CD4-positive, alpha-beta T cell treated with Interleukin-15 for 1 hour (primary cell): Measurements from ENCODE around the gene KIAA1614.
"Not testable (repeated sequence)": the region's sequence is repeated elsewhere in the genome, so short reads cannot be mapped to it uniquely, and the experiment has no call there.

Experiments used
- DNase-seq: peaks from one replicate; pipeline ENCODE4 v3.0.0-alpha.2; 2020

The KIAA1614 gene

DNA sequence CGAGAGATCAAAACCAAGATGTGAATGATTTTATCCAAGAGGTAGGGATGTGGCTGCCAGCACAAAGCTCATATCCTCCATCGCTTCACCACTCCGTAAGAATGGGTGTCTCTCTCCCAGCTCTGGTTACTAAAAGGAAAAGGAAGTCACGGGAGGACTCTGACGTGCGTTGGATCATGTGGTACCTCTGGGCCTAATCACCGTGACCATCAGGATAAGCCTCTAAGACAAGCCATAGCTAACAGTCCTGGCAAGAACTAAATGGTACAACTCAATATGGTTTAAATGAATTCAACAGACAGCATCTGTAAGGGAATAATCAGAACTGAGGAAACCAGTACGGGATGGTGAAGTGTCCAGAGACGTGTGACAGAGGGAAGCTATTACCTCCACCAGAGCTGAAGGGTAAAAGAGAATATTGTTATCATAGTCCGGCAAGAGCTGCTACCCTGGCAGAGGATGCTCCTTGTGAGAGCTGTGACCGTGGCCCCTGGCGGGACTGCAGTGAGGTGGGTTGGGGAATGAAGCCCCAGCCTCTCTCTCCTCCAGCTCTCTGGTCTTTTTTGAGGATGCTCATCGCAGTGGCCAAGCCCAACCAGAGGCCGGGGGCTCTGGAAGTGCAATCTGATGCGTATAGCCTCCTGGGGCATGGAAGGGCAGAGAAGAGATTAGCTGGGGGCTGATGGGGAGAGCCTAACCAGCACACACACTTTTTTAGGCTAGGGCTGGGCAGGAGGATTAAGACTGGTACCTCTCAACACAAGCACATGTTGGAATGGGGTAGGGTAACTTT is 54.2 kb downstream of the KIAA1614 start:
- no peak for DNase-seq

DNA sequence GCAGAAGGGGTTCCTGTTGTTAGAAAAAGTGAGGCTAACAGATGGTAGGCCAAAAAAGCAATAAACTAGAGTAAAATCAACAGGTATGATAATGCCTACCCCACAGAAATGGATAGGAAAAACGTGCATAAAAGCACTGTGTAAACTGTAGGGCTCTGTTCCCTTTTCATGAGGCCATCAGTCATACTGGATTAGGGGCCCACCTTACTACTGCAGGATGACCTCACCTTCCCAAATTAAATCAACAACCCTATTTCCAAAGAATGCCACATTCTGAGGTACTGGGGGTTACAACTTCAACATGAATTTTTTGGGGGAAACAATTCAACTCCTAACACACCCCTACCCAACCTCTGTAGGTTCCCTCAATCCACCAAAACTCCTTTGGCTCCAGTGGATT is 54.9 kb downstream of the KIAA1614 start:
- no peak for DNase-seq

DNA sequence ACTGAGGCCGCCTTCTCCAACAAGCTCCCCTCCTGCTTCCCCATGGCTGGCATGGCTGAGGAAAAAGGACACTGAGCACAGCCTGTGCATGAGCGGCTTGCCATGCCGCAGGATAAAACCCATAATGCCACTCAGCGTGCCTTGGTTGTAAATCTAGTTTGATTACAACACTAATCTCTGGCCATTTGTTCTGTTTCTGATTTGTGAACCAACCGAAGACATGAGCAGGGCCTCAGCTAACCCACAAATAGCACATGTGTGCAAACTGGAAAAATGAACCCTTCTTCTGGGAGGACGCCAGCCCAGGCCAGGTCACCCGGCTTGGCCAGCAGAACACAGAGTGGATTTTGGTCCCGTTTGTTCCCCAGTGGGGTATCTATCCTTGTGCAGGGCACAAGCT is 56.1 kb downstream of the KIAA1614 start:
- DNase-seq, result not testable (repeated sequence)

DNA sequence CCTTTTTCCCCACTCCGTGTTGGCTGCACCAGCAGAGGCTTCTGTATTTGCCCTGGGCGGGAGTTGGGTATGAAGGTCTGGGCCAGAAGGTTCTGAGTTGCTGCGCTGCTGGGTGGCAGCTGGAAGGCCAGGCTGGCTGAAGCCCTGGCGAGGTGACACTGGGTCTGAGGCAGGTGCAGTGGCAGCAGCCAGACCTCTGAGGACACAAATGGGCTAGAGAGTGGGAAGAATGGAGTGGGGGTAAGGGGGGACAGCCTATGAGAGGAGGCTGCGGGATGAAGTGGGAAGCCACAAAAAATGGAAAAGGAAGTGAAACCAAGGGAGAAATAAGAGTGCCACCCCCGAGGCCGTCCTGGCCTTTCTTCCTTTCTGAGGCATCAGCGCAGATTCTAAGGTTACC is 56.7 kb downstream of the KIAA1614 start:
- DNase-seq, result no peak

DNA sequence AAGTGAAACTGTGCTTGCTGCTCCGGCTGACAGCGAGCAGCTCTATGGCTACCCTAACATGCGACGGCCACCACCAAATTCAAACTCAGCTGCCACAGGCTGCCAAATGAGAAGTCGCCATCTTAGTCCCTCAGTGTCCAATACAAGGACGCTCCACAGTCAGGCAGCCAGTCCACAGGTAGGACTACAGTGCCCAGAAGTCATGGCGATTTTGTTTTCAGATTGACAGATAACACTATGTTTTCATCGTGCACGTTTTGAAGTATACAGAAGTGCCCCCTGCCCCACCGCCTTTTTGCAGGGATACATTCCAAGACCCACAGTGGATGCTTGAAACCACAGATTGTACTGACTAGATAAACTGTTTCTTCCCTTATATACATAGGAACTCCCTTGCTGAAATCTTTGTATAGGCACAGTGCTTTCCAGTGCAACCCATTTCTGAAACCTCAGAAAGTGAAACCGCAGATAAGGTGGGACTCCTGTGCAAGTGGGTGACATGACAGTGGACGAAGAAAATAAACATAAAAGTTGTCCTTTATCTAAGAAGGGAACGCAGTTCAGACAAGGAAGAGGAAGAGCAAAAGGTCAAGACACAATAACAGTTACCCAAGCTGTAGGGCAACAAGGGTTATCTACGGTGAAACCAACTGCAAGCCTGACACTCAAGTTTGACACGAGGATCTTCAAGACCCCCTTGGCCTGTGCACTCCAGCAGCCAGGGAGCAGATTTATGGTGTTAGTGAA is 57.8 kb downstream of the KIAA1614 start:
- DNase-seq, result no peak

DNA sequence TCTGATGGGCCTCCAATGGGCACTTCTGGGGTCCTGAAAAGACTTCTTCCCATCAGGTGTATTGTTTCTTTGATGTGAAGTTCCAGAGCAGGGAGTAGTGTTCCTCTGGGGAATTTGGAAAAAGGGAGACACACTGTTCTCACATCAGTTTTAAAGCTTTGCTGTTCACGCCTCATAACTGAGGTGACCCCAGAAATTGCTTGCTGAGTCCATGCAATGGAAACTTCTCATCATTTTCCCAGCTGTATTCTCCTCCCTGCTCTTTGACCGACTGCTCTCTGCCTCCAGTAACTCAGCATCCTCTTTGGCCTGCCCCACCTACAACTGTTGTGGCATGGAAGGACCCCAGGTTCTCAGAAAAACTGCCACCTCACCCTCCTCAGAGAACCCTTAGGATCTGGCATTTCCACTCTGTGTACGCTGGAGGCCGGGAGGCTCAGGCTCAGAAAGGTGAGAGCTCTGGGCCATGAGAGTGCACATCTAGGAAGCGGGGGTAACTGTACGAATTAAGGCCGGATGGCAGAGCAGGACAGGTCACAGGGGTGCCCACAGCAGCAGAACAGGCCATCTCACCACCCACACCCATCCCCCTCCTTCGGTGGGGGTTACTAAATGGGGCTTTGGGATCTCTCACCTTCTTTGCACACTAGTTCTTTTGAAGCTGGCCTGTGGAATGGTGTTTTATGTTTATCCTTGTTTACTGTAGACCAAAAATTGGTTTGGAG is 58.7 kb downstream of the KIAA1614 start:
- no peak for DNase-seq

DNA sequence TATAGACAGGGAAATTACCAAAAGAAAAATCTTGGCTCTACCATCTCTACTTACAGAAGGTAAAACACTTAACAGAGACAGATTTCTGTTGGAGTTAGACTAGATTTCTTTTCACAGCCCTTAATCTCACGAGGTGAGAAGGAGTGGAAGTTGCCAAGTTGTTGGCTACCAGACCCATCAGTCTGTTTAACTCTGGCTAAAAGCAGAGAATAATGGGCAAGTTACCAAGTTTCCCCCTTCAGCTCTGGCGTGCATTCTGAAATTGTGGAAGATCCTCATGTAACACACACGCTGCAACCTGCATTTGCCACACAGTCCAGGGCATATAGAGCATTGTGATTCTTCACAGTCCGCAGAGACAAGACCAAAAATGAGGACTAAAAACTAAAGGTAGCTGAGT is 60.7 kb downstream of the KIAA1614 start:
- no peak for DNase-seq

DNA sequence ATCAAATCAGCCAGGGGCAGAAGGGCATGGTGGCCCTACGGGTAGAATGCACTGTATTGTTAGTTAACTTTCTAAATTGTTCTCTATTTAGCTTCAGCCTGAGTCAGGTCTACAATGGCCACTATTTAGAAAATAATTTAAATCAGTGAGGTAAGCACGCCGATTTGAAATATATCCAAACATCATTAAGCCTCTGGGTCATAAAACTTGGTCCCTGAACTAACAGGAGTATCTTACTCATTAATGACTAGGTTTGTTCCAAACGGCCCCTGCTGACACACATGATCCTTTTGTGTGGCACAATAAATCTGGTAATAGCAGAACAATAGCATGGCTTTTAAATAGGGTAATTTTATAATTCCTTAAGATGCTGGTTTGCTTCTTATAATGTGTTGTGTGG is 61.5 kb downstream of the KIAA1614 start:
- DNase-seq, result no peak

DNA sequence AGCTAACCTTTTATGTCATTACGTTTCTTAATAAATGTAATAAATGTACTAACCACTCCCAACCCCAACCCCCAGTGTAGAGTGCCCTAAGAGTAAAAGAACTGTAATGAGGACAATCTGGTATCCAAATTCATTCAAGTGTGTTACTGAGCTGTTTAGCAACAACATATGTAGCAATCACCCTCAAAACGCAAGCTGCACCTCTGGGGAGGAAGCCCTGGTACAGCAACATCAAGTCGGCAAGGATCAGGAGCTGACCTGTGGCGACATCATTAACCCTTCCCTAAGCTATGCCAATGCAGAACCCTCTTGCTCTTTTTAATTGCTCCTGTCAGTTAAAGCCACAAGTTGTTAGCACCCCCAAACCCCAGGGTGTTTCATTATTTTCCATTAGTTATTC is 62.9 kb downstream of the KIAA1614 start:
- no peak for DNase-seq

DNA sequence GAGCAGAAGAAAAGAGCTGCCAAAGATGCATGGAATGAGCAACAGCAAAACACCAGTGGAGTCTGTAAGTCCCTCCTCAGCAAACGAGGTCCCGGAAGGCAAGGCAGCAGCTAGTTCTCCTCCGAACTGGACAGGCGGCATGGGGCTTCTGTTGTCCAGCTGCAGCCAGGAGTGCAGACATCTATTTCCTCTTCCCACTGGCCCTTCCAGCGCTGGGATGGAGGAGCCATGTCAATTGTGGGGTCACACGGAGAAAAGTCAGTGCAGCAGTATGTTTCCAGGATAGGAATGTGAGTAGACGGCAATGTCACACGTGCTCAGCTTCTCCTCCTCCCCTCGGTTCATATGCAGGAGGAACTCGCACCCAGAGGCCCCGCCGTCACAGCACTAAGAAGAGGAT is 63.5 kb downstream of the KIAA1614 start:
- DNase-seq, result no peak

DNA sequence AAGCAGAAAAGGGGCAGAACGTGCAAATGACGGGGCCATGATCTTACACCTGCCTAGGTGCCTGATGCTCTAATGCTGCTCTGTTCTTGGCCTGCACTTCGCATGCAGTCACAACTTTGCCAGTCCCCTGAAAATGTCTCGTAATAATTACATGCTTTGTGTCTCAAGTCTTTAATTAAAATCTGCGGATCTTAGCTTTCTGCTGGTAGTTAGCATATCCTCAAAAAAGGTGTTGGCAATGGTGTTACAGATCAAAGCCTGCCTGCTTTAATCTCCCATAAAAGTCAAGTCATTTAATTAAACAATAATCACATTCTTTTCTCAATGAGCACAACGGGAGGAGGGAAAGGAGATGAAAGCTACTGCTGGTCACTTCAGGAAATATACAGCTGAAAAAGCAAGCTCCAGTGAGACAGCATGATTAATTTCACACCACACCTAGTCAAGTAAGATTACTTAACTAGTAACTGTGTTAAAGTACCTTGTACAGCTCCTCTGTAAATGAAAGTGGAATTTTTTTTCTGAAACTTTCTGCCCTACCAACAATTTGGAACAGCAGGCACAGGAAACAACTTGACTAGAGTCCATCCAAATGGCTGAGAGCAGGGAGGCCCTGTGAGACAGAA is 64.1 kb downstream of the KIAA1614 start:
- DNase-seq, result no peak

DNA sequence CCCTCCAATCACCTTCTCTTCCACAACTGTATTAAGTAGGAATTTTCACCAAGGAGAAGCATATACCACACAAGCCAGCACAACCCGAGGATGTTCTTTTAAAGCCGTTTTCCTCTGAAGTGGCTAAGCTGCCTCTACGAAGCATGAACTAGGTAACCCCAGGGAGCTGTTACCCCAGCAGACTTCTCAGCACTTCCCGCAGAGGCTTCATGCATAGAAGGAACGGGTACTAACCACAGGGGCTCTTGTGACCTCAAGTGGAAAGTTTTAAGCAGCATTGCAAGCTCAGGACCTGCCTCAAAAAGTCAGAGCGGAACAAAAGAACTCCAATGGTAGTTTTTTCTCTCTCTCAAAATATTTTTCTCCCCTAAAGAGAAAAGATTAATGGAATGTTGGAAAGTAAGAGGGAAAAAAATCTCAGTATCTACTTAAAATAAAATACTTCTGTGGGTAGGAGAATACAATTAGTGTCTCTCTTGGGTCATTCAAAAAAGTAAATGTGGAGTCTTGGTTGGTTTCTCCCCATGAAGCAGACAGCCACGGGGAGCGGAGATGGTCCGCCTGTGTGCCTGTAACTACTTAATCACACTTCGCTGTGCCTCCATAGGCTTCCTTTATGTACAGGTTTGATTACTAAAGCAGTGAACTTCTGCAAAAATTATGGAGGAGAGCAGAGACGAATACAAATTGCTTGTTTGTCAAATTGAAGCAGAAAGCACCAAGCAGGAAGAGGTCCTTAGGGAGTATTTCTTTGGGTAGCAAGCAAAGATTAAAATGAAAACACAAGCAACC is 69.1 kb downstream of the KIAA1614 start:
- no peak for DNase-seq

DNA sequence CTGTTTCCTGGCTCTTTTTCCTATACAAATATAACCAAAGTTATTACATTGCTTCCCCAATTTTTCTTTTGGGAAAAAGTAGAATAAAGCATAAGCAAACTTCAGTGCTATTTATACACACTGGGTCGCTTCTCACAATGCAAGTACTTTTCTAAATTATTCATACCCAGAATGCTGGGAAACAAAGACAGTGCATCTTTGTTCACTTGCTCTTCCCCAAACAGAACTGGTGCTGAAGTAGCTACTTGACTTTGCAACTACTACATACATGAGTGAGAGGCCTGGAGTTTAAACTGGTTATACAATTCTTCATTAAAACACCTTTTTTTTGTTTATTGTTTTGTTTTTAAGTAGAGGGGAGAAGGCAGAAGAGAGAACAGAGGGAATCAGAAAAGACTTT is 69.7 kb downstream of the KIAA1614 start:
- no peak for DNase-seq

DNA sequence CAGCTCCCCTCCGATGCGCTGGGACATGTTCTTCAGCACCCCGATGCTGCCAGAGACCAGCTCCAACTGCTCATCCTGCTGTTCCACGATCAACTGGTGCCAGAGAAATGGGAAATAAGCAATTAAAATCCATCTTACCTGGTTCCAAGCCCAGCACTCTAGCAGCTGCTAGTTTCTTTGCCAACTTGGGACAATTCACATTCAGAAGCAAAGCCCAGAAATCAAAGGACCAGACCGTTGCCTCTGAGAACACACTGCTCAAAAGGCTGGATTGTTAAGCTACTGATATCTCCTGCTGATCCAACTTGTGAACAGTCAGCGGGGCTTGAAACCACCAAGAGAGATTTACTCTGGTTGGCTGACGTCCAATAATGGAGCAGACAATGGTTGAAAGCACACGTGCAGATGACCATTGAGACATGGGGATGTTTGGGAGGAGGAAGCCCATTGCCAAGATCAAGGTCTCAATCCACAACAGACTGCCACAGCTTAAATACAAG is 75.6 kb downstream of the KIAA1614 start:
- no peak for DNase-seq

DNA sequence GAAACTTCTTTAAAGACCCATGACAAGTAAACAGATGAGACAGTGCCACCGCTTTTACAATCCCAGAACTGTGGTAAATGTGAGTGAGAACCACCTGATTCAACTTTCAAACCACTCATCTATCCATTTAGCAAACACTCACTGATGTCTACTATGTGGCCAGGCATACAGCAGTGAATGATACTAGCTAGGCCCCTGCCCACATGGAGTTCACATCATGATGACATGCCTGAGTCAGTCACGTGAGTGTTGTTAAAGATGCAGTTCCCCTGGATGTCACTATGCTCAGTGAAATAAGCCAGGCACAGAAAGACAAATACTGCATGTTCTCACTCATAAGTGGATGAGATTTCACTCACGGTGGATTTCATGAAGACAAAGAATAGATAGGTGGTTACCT is 81.6 kb downstream of the KIAA1614 start:
- DNase-seq, result no peak

DNA sequence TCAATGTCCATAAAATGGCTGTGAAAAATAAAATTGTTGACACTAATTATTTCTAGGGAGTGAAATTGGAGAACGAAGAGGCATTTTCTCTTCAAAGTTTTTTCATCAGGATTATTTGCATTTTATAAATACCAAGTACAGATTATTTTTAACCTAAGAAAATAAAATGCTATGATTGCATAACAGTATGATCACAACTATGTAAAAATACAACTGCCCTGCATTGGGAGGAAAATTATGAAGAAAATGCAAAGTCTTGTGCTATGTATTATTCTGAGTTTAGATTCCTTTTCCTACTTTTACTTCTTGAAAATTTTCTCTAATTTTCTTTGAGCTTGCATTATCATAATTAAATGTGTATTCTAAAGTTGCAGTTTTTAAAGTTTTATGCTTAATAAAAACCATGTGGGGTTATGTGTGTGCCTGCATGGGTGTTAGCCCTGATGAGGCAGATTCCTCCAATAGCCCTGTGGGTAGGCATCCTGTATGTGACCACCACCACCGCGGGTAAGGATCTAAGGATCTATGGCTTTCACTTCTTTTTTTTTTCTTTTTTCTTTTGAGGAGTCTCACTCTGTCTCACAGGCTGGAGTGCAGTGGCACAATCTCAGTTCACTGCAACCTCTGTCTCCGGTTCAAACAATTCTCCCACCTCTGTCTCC is 85.3 kb downstream of the KIAA1614 start:
- DNase-seq, result no peak
